Measurements from ENCODE around the gene CBARP.
A peak's percentile ranks its signal among the peaks of the same experiment; 100 is the strongest.

CBARP gene

DNA sequence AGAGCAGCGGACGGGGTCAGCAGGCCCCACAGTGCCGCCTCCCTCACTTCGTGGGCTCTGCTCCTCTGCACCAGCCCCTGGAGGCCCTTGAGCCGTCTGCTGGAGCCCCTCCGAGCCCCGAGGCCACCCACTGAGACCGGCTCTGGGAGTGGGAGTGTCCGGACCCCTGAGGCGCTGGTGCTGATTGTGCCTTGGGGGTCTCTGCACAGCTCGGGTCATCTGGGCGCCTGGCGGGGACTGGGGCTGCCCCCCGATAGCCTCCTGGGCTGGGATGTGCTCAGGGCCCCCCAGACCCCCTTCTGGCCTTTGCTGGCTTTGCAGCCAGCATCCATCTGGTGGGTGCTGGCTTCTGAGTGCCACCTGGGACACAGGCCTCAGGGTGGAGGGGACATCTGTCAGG, 15.4 kb downstream of the CBARP start:
- no peak for DNase-seq (ENCODE audit: low read depth)
- TF ChIP-seq, protein P1, sequence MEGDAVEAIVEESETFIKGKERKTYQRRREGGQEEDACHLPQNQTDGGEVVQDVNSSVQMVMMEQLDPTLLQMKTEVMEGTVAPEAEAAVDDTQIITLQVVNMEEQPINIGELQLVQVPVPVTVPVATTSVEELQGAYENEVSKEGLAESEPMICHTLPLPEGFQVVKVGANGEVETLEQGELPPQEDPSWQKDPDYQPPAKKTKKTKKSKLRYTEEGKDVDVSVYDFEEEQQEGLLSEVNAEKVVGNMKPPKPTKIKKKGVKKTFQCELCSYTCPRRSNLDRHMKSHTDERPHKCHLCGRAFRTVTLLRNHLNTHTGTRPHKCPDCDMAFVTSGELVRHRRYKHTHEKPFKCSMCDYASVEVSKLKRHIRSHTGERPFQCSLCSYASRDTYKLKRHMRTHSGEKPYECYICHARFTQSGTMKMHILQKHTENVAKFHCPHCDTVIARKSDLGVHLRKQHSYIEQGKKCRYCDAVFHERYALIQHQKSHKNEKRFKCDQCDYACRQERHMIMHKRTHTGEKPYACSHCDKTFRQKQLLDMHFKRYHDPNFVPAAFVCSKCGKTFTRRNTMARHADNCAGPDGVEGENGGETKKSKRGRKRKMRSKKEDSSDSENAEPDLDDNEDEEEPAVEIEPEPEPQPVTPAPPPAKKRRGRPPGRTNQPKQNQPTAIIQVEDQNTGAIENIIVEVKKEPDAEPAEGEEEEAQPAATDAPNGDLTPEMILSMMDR (IDR thresholded peaks at IDR 0.05; ENCODE audit: control insufficient read depth, extremely low read depth, insufficient read depth) = no peak
- H3K4me3 ChIP-seq (ENCODE audit: low read depth, low read length) = no peak overlapping the region

DNA sequence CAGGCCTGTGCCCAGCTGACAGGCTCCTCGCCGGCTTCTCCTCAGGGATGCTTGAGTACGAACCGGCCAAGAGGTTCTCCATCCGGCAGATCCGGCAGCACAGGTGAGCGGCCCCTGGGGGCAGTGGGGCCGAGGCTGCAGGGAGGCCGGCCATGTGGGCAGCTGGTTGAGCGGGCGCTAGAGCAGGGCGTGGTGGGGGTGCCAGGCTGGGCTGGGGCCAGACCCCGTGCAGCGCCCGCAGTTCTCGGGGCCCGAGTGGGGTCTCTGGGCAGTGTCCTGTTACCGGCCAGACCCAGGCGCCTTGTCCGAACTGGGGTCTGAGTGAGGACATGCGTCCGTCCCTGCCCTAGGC, 15.9 kb downstream of the CBARP start:
- no peak for DNase-seq (ENCODE audit: low read depth)
- TF ChIP-seq, protein P1 (IDR thresholded peaks at IDR 0.05; ENCODE audit: control insufficient read depth, extremely low read depth, insufficient read depth) = no peak
- no peak overlapping the region for H3K4me3 ChIP-seq (ENCODE audit: low read depth, low read length)

DNA sequence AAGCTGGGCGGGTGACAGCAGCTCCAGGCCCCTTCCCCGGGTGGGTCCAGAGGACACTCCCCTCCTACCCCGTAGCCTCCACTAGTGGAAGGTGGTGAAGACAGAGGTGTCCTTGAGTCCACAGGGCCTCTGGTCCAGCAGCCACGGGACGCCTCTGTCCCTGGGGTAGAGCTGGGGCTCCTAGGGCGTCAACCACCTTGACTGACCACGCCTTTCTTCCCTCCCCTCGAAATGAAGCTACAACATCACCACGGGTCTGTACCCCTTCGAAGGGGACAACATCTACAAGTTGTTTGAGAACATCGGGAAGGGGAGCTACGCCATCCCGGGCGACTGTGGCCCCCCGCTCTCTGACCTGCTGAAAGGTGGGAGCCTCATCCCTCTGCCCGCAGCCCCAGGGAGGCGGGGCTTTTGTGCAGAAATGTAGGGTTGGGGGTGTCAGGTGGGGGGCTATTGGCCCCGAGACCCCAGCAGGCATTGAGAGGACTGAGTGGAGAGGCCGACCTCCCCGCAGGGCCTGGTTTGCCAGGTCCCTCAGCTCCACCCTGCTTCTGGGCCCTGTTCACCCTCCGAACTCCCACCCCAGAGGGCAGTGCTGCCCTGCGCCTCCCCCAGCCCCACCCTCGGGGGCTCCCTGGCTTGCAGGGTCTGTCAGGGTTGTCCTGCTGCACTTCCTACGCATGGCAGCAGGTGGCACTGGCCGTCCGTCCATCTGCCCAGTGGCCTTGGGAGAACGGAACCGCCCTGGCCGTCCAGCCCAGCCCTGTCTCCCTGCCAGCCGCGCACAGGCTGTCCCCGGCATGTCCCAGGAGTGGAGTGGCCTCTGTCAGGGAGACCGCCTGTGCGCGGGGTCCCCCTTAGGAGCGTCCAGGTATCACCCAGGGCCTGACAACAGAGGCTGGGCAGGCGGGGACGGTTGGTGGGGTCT, 16.6 kb downstream of the CBARP start:
- no peak for DNase-seq (ENCODE audit: low read depth)

DNA sequence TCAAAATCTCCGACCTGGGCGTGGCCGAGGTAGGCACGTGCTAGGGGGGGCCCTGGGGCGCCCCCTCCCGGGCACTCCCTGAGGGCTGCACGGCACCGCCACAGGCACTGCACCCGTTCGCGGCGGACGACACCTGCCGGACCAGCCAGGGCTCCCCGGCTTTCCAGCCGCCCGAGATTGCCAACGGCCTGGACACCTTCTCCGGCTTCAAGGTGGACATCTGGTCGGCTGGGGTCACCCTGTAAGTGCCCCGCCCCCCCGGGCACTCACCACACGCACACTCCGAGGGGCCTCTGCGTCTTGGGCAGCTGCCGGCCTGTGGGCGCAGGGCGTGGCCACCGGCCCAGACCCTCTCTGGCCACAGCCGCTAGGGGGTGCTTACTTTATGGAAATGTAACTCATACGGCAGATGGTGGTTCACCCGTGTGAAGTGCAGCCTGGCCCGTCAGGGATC, 17.3 kb downstream of the CBARP start:
- no peak for DNase-seq (ENCODE audit: low read depth)
- TF ChIP-seq, protein P1 (IDR thresholded peaks at IDR 0.05; ENCODE audit: control insufficient read depth, extremely low read depth, insufficient read depth) = no peak; the same call in 1 of the 2 replicates

More for the DNA sequence above, 16.6 kb downstream of the CBARP start:
- no peak overlapping the region for H3K4me3 ChIP-seq (ENCODE audit: low read depth, low read length)
- TF ChIP-seq, protein P1 (IDR thresholded peaks at IDR 0.05; ENCODE audit: control insufficient read depth, extremely low read depth, insufficient read depth) = peak; percentile 72

DNA sequence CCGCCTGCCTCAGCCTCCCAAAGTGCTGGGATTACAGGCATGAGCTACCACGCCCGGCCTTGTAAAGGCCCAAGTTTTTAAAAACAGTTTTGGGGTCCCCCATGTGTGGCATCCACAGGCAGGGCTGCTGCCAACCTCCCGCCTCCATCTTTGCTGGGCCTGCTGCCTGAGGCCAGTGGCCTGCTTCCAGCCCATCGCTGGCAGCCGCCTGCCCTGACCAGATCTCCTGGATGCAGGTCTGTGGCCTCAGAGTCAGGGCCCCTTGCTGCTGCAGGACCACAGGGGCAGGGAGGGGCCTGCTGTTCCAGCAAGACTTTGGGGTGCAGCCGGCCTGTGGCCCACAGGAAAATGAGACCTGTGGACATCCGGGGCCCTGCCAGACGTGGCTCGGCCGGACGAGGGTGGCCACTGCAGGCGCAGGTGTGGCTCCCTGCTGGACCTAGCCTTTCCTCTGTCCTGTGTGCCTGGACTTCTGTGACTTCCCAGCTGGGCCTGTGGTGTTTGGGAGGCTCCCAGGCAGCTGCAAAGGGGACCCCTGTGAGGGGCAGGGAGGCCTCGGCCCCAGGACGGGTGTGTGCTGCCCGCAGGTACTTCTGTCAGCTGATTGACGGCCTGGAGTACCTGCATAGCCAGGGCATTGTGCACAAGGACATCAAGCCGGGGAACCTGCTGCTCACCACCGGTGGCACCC, 17.9 kb downstream of the CBARP start:
- TF ChIP-seq, protein P1 (IDR thresholded peaks at IDR 0.05; ENCODE audit: control insufficient read depth, extremely low read depth, insufficient read depth) = no peak
- H3K4me3 ChIP-seq (ENCODE audit: low read depth, low read length) = no peak overlapping the region
- DNase-seq (ENCODE audit: low read depth) = no peak

More for the DNA sequence above, 17.3 kb downstream of the CBARP start:
- no peak overlapping the region for H3K4me3 ChIP-seq (ENCODE audit: low read depth, low read length)

DNA sequence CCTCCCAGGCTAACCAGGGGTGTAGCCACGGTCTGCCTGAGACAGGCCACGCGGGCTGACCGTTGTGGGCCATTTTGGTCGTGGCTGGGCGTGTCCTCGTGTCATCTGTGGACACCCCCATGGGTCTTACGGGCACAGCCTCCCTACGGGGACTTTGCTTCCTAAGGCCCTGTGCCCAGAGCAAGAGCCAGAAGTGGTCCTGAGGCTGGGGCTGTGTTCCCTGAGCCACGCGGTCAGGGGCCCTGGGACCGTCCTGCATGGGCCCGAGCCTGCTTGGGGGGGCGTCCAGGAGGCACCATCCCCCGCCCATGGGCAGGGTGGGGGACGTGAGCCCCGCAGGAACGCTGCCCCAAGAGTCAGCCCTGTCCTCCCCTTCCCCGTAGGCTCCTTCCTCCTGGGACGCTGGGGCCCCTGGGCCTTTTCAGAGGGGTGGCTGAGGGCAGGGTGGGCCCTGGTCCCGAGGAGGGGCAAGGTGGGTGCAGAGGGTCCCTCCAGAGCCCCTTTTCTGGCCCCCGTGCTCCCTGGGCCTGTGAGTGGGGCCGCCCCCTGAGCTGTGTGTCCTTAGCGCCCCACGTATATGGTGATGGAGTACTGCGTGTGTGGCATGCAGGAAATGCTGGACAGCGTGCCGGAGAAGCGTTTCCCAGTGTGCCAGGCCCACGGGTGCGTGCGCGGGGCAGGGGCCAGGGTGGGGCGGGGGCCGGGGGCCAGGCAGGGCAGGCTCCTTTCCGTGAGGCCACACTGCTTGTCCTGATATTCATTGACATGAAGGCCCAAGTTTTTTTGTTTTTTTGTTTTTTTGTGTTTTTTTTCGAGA, 18.8 kb downstream of the CBARP start:
- TF ChIP-seq, protein P1 (IDR thresholded peaks at IDR 0.05; ENCODE audit: control insufficient read depth, extremely low read depth, insufficient read depth) = no peak

More for the DNA sequence above, 18.8 kb downstream of the CBARP start:
- H3K4me3 ChIP-seq (ENCODE audit: low read depth, low read length) = no peak overlapping the region
- DNase-seq (ENCODE audit: low read depth) = no peak
